Fibroblast of pulmonary artery (primary cell): ENCODE data around the gene MBOAT7.

Experiments used
- DNase-seq: peaks from one replicate; pipeline ENCODE4 v3.0.0-alpha.2; 2010; ENCODE audit warnings: low read depth
- H3K4me3 ChIP-seq: replicated peaks from 2 replicates; pipeline ENCODE4 v1.5.1; 2011; ENCODE audit warnings: low read depth, mild to moderate bottlenecking, control low read depth, low read length, moderate library complexity
- TF ChIP-seq, protein P1 (sequence below): IDR thresholded peaks from 2 replicates; pipeline ENCODE4 v1.5.1; 2011; ENCODE audit warnings: mild to moderate bottlenecking, control low read depth, low read length, inconsistent platforms; ENCODE audit errors: missing control alignments

Gene MBOAT7

DNA sequence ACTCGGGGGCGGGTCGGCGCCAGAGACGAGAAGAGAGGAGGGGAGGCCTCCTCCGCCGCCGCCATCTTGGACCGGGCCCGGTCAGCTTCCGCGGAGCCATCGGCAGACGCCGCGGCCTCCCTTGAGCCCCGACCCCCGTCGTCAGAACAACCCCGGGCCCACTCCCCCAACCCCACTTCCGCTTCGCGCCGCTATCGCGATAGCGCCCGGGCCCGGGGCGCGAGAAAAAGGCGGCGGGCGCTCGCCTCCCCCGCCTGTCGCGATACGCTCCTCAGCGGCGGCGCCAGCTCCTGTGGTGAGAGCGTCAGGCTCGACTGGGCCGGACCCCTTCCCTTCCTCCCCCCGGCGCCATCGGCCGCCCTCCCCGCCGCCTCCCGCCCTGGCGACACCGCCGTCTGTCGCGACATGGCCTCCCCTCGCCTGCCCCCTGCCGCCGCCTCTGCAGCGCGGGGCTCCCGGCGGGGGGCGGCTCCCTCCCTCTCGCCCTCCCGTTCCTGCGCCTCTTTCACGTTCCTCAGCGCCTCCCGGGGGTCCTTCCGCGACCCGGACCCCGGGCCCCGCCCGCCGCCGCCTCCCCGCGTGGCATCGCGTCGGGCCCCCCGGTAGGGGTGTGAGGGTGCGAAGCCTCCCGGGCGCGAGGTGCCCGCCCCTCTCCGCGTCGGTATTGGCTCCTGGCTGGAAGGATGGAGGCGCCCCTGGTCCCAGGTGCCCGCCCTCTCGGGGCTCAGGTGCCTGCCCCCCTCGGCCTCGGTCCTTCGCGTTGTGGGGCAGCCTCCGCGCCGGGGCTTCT is 51.5 kb downstream of the MBOAT7 start, which contains the start of gene CNOT3:
Gene CNOT3, plus strand, starts transcription at position 64 of the 790 bp plus-strand sequence. CDS start 5,217 bp downstream, outside the sequence.
- DNase-seq: no peak
- H3K4me3 ChIP-seq: peak within 1 kb of the TSS; percentile 84
- TF ChIP-seq, protein P1, sequence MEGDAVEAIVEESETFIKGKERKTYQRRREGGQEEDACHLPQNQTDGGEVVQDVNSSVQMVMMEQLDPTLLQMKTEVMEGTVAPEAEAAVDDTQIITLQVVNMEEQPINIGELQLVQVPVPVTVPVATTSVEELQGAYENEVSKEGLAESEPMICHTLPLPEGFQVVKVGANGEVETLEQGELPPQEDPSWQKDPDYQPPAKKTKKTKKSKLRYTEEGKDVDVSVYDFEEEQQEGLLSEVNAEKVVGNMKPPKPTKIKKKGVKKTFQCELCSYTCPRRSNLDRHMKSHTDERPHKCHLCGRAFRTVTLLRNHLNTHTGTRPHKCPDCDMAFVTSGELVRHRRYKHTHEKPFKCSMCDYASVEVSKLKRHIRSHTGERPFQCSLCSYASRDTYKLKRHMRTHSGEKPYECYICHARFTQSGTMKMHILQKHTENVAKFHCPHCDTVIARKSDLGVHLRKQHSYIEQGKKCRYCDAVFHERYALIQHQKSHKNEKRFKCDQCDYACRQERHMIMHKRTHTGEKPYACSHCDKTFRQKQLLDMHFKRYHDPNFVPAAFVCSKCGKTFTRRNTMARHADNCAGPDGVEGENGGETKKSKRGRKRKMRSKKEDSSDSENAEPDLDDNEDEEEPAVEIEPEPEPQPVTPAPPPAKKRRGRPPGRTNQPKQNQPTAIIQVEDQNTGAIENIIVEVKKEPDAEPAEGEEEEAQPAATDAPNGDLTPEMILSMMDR: no peak

DNA sequence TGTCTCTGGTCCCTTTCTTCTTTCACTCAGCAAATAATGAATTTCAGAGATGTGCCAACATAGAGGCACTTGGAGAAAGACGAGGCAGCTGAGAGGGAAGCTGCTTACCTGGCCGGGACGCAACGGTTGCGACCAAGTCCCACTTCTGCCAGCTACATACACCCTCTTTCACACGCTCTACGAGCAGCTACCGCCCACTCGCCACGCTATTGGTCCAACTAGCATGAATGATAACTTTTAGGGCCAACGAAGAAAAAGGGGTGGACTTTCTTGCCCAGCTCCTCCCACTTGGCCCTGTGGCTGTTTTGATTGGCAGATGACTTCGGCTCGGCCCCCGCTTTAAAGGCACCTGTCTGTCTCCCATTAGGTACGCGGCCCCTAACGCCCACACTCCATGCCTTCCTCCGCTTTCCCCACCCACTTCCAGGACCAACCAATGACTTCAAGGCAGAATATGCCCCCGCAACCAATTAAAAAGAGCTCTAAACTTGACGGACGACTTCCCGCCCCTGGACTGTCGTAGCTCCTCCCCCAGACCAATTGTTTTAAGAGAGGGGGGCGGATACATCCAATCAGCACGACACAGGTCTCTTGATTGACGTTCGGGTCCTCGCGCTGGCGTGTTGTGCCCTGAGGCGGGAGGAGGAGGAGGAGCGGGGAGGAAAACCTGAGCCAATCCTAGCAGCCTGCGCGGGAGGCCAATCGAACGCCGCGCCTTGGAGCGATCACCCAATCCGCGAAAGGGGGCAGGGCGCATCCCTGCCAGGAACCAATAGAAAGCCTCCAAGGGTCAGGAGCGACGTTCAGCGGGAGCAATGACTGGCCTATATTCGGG is 52.3 kb downstream of the MBOAT7 start:
- H3K4me3 ChIP-seq: peak overlapping the region; percentile 84
- TF ChIP-seq, protein P1: no peak
- peak; percentile 100 for DNase-seq

GRCh38 chr19:54136086-54136863 is 53.1 kb downstream of the MBOAT7 start:
- TF ChIP-seq, protein P1: no peak
- H3K4me3 ChIP-seq: peak overlapping the region; percentile 64
- peak; percentile 27 for DNase-seq

- TF ChIP-seq, protein P1: no peak
- no peak overlapping the region for H3K4me3 ChIP-seq
- no peak for DNase-seq
Measured at GRCh38 chr19:54133957-54134590, 55.3 kb downstream of the MBOAT7 start.

- no peak for DNase-seq
- no peak overlapping the region for H3K4me3 ChIP-seq
- TF ChIP-seq, protein P1: no peak
Measured at GRCh38 chr19:54133312-54133956, 55.9 kb downstream of the MBOAT7 start.

DNA sequence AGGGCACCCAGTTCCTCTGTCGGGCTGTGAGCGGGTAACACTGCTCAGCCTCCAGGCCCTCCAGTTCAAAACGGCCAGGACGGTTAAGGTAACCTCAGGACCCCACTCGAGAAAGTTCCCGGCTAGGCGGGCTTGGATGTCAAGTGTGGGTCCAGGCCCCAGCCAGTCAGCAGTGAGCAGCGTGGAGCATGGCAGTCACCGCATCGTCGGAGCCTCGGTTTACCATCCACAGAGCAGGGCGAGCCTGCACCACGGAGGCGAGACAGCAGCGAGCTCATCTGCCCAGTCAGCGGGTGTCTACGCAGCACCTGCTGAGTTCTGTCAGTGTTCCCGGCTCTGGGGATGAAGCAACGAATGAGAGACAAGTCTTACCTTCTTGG is 59.8 kb downstream of the MBOAT7 start:
- TF ChIP-seq, protein P1: no peak
- DNase-seq: no peak
- no peak overlapping the region for H3K4me3 ChIP-seq
